H9 (cell line): ENCODE results near the gene SCGN. TPM values are rescaled to one million over a fixed set of nuclear protein-coding genes. Genes with fewer than 3 reads are reported as not detected.

Source experiments
- DNase-seq: peaks from one replicate; pipeline ENCODE4 v3.0.0-alpha.2; 2017
- H2AFZ ChIP-seq: one replicate; pipeline ENCODE4 v1.6.1; 2013; ENCODE audit warnings: mild to moderate bottlenecking, low read length, control low read depth, moderate library complexity
- H2AK5ac ChIP-seq: 2 replicates; pipeline ENCODE4 v1.6.1; 2013; ENCODE audit warnings: low read length, control low read depth, mixed read lengths; ENCODE audit not compliant: insufficient read length
- H2BK120ac ChIP-seq: one replicate; pipeline ENCODE4 v1.6.1; 2013; ENCODE audit warnings: low read depth, mild to moderate bottlenecking, low read length, control low read depth, inconsistent platforms; ENCODE audit not compliant: poor library complexity, severe bottlenecking
- H2BK12ac ChIP-seq: 2 replicates; pipeline ENCODE4 v1.6.1; 2013; ENCODE audit warnings: low read length, control low read depth, mixed read lengths, low read depth; ENCODE audit not compliant: insufficient read length
- H2BK15ac ChIP-seq: 2 replicates; pipeline ENCODE4 v1.6.1; 2013; ENCODE audit warnings: low read depth, low read length, control low read depth
- H2BK20ac ChIP-seq: one replicate; pipeline ENCODE4 v1.6.1; 2013; ENCODE audit warnings: low read depth, mild to moderate bottlenecking, low read length, control low read depth, inconsistent platforms; ENCODE audit not compliant: poor library complexity, severe bottlenecking
- H2BK5ac ChIP-seq: 2 replicates; pipeline ENCODE4 v1.6.1; 2013; ENCODE audit warnings: low read length, control low read depth, mixed read lengths; ENCODE audit not compliant: insufficient read length
- H3K14ac ChIP-seq: 2 replicates; pipeline ENCODE4 v1.6.1; 2013; ENCODE audit warnings: low read length, control low read depth; ENCODE audit not compliant: insufficient read depth
- H3K18ac ChIP-seq: 2 replicates; pipeline ENCODE4 v1.6.1; 2013; ENCODE audit warnings: low read depth, mild to moderate bottlenecking, mixed read lengths, low read length, control low read depth; ENCODE audit not compliant: insufficient read length
- H3K23ac ChIP-seq: 2 replicates; pipeline ENCODE4 v1.6.1; 2013; ENCODE audit warnings: low read length, control low read depth, mixed read lengths, low read depth; ENCODE audit not compliant: insufficient read length
- H3K23me2 ChIP-seq: 2 replicates; pipeline ENCODE4 v1.6.1; 2013; ENCODE audit warnings: low read depth, mild to moderate bottlenecking, mixed read lengths, low read length, control low read depth; ENCODE audit not compliant: insufficient read length, poor library complexity, severe bottlenecking
- H3K27ac ChIP-seq: 2 replicates; pipeline ENCODE4 v1.5.1; 2013; ENCODE audit warnings: low read length, control low read depth, mixed read lengths, low read depth; ENCODE audit not compliant: insufficient read length
- H3K27me3 ChIP-seq: 2 replicates; pipeline ENCODE4 v1.6.1; 2013; ENCODE audit warnings: low read length, control low read depth, inconsistent platforms; ENCODE audit not compliant: insufficient read depth
- H3K4ac ChIP-seq: 2 replicates; pipeline ENCODE4 v1.6.1; 2013; ENCODE audit warnings: low read depth, mild to moderate bottlenecking, control low read depth, inconsistent platforms, low read length, moderate library complexity
- H3K4me1 ChIP-seq: 2 replicates; pipeline ENCODE4 v1.6.1; 2013; ENCODE audit warnings: low read length, control low read depth, inconsistent platforms; ENCODE audit not compliant: insufficient read depth
- H3K4me2 ChIP-seq: 2 replicates; pipeline ENCODE4 v1.6.1; 2013; ENCODE audit warnings: low read length, control low read depth, mixed read lengths; ENCODE audit not compliant: insufficient read length, insufficient read depth
- H3K56ac ChIP-seq: 2 replicates; pipeline ENCODE4 v1.6.1; 2013; ENCODE audit warnings: low read depth, mild to moderate bottlenecking, mixed read lengths, low read length, control low read depth; ENCODE audit not compliant: insufficient read length
- H3K79me1 ChIP-seq: 2 replicates; pipeline ENCODE4 v1.6.1; 2013; ENCODE audit warnings: low read depth, mild to moderate bottlenecking, moderate library complexity, low read length, control low read depth, inconsistent platforms; ENCODE audit not compliant: insufficient read depth, poor library complexity, severe bottlenecking
- H3K79me2 ChIP-seq: 2 replicates; pipeline ENCODE4 v1.6.1; 2013; ENCODE audit warnings: low read length, control low read depth, inconsistent platforms; ENCODE audit not compliant: insufficient read depth
- H3K9ac ChIP-seq: 2 replicates; pipeline ENCODE4 v1.6.1; 2013; ENCODE audit warnings: low read length, control low read depth, mixed read lengths; ENCODE audit not compliant: insufficient read length; ENCODE audit errors: extremely low read depth
- H3K9me3 ChIP-seq: one replicate; pipeline ENCODE4 v1.6.1; 2013; ENCODE audit warnings: low read depth, low read length, inconsistent platforms; ENCODE audit not compliant: control insufficient read depth
- H3T11ph ChIP-seq: one replicate; pipeline ENCODE4 v1.6.1; 2013; ENCODE audit warnings: mild to moderate bottlenecking, low read length, control low read depth, inconsistent platforms
- H4K20me1 ChIP-seq: one replicate; pipeline ENCODE4 v1.6.1; 2013; ENCODE audit not compliant: control insufficient read depth, insufficient read length, insufficient read depth
- H4K5ac ChIP-seq: 2 replicates; pipeline ENCODE4 v1.6.1; 2013; ENCODE audit warnings: low read depth, mild to moderate bottlenecking, mixed read lengths, low read length, control low read depth; ENCODE audit not compliant: insufficient read length
- H4K8ac ChIP-seq: replicated peaks from 2 replicates; pipeline ENCODE4 v1.6.1; 2013; ENCODE audit warnings: low read length, control low read depth, mixed read lengths, low read depth; ENCODE audit not compliant: insufficient read length
- H4K91ac ChIP-seq: 2 replicates; pipeline ENCODE4 v1.6.1; 2013; ENCODE audit warnings: low read depth, mild to moderate bottlenecking, moderate library complexity, mixed read lengths, low read length, control low read depth; ENCODE audit not compliant: insufficient read length
- H3K27ac Mint-ChIP-seq, 3 experiments: 2 replicates in 2 of 3; 3 replicates in 1 of 3; pipeline ENCODE4 v1.8.0; 2020 to 2021; ENCODE audit warnings: mixed read lengths in 3 of 3, mild to moderate bottlenecking in 1 of 3, moderate library complexity in 1 of 3
- H3K27me3 Mint-ChIP-seq: 2 replicates; pipeline ENCODE4 v1.8.0; 2021; ENCODE audit warnings: low read depth, mild to moderate bottlenecking, moderate library complexity, mixed read lengths
- H3K36me3 Mint-ChIP-seq, 3 experiments: 2 replicates in 2 of 3; 3 replicates in 1 of 3; pipeline ENCODE4 v1.8.0; 2020 to 2021; ENCODE audit warnings: low read depth in 3 of 3, mixed read lengths in 3 of 3; ENCODE audit not compliant: insufficient read depth in 1 of 3
- H3K4me1 Mint-ChIP-seq, 2 experiments: 2 replicates each; pipeline ENCODE4 v1.8.0; 2020; ENCODE audit warnings: mixed read lengths in 2 of 2
- H3K4me3 Mint-ChIP-seq, 2 experiments: 2 replicates in 1 of 2; 3 replicates in 1 of 2; pipeline ENCODE4 v1.8.0; 2020 to 2021; ENCODE audit warnings: mild to moderate bottlenecking in 2 of 2, mixed read lengths in 2 of 2, moderate library complexity in 1 of 2
- H3K9me3 Mint-ChIP-seq, 2 experiments: 2 replicates in 1 of 2; 3 replicates in 1 of 2; pipeline ENCODE4 v1.8.0; 2020; ENCODE audit warnings: mild to moderate bottlenecking in 2 of 2, mixed read lengths in 2 of 2, moderate library complexity in 1 of 2
- total RNA-seq: library from RNA; stranded (reverse); gene quantifications from 2 replicates; pipeline ENCODE4 v1.2.1, GENCODE V29; 2021
- TF ChIP-seq, protein P1 (sequence below): fragments of 200-600 bp; sonication (generic); conservative IDR thresholded peaks from 3 replicates; pipeline ENCODE4 v1.8.0; 2021; ENCODE audit warnings: antibody characterized with exemption, mild to moderate bottlenecking

The SCGN gene
- total RNA-seq, 1 experiment from 2014 or later: not detected

DNA sequence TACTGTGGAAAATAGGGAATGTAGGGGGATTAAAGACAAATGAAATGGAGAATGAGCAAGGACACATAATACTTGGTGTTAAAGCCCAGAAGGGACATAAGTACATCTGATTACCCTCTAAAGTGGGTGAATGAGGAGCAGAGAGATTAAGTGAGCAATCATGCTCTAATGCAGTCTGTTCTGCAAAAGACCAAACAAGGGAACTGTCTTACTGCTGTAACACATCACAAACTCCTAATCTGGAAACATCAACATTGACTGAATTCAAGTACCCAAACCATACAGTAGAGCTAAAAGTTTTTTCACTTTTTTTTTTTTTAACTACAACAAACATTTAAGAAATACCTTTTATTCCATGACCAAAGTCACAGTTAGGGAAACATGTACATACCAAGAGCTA is 83.2 kb downstream of the SCGN start:
- peaks cover 16 to 18% of the 10 kb centered on the region in 2 experiments for H3K9me3 Mint-ChIP-seq
- H4K91ac ChIP-seq: no peak overlapping the region
- H2BK5ac ChIP-seq: no peak overlapping the region
- H4K5ac ChIP-seq: no peak overlapping the region
- no peak overlapping the region for H2BK20ac ChIP-seq
- H3K4me1 Mint-ChIP-seq: no peaks in the 10 kb centered on the region
- H3K9ac ChIP-seq: no peak overlapping the region
- H2BK120ac ChIP-seq: no peak overlapping the region
- H3K9me3 ChIP-seq: no peaks in the 10 kb centered on the region
- no peaks in the 10 kb centered on the region for H3K27me3 ChIP-seq
- TF ChIP-seq, protein P1, sequence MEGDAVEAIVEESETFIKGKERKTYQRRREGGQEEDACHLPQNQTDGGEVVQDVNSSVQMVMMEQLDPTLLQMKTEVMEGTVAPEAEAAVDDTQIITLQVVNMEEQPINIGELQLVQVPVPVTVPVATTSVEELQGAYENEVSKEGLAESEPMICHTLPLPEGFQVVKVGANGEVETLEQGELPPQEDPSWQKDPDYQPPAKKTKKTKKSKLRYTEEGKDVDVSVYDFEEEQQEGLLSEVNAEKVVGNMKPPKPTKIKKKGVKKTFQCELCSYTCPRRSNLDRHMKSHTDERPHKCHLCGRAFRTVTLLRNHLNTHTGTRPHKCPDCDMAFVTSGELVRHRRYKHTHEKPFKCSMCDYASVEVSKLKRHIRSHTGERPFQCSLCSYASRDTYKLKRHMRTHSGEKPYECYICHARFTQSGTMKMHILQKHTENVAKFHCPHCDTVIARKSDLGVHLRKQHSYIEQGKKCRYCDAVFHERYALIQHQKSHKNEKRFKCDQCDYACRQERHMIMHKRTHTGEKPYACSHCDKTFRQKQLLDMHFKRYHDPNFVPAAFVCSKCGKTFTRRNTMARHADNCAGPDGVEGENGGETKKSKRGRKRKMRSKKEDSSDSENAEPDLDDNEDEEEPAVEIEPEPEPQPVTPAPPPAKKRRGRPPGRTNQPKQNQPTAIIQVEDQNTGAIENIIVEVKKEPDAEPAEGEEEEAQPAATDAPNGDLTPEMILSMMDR: no peak
- H2AK5ac ChIP-seq: no peak overlapping the region
- no peak overlapping the region for H3K4ac ChIP-seq
- H3K4me1 ChIP-seq: no peaks in the 10 kb centered on the region
- H3K23me2 ChIP-seq: no peaks in the 10 kb centered on the region
- no peak overlapping the region for H3K27ac ChIP-seq
- H3T11ph ChIP-seq: no peak overlapping the region
- H3K18ac ChIP-seq: no peak overlapping the region
- H3K79me2 ChIP-seq: no peaks in the 10 kb centered on the region
- H3K14ac ChIP-seq: no peak overlapping the region
- H3K4me3 Mint-ChIP-seq: no peak overlapping the region; a peak in 1 of 5 replicates
- H3K23ac ChIP-seq: no peak overlapping the region
- no peak overlapping the region for H2BK12ac ChIP-seq
- H3K56ac ChIP-seq: no peak overlapping the region
- H2BK15ac ChIP-seq: no peak overlapping the region
- no peak overlapping the region for H2AFZ ChIP-seq
- no peaks in the 10 kb centered on the region for H3K79me1 ChIP-seq
- H4K20me1 ChIP-seq: no peaks in the 10 kb centered on the region
- H3K27me3 Mint-ChIP-seq: peaks cover 3% of the 10 kb centered on the region
- H3K4me2 ChIP-seq: no peak overlapping the region
- peaks cover 3 to 16% (median 12%) of the 10 kb centered on the region in 3 experiments; a peak in 5 of 7 replicates for H3K36me3 Mint-ChIP-seq
- H3K27ac Mint-ChIP-seq: no peak overlapping the region
- DNase-seq: no peak
- H4K8ac ChIP-seq: no peak overlapping the region
